Measurements from ENCODE around the gene RBMX.
"Not testable (repeated sequence)": the region's sequence is repeated elsewhere in the genome, so short reads cannot be mapped to it uniquely, and the experiment has no call there.

Gene RBMX

GRCh38 chrX:136874114-136874513 is 6.4 kb downstream of the RBMX start:
- not testable (repeated sequence) for DNase-seq

GRCh38 chrX:136873210-136873609 is 7.3 kb downstream of the RBMX start:
- DNase-seq: not testable (repeated sequence)

GRCh38 chrX:136872091-136872700 is 8.3 kb downstream of the RBMX start:
- no peak for DNase-seq

- no peak for DNase-seq
These were observed 10.5 kb downstream of the RBMX start for GRCh38 chrX:136870064-136870463.

- DNase-seq: no peak
These were observed 12.1 kb downstream of the RBMX start for GRCh38 chrX:136868283-136869055.

GRCh38 chrX:136867518-136867917 is 13.0 kb downstream of the RBMX start:
- DNase-seq: no peak

GRCh38 chrX:136867096-136867491 is 13.4 kb downstream of the RBMX start:
- DNase-seq: no peak

GRCh38 chrX:136866337-136867095 is 14.0 kb downstream of the RBMX start:
- DNase-seq: no peak

- no peak for DNase-seq
These were observed 15.0 kb downstream of the RBMX start for GRCh38 chrX:136865270-136866158.

GRCh38 chrX:136863826-136864225 is 16.7 kb downstream of the RBMX start:
- DNase-seq: no peak

GRCh38 chrX:136862546-136862945 is 18.0 kb downstream of the RBMX start:
- DNase-seq: no peak

- no peak for DNase-seq
These were observed 18.6 kb downstream of the RBMX start for GRCh38 chrX:136861877-136862276.

- no peak for DNase-seq
These were observed 22.3 kb downstream of the RBMX start for GRCh38 chrX:136858007-136858756.

- DNase-seq: no peak
These were observed 24.0 kb downstream of the RBMX start for GRCh38 chrX:136856551-136856950.

- DNase-seq: no peak
These were observed 24.5 kb downstream of the RBMX start for GRCh38 chrX:136856050-136856449.

GRCh38 chrX:136851526-136851925 is 29.0 kb downstream of the RBMX start:
- DNase-seq: no peak

- DNase-seq: no peak
These were observed 29.9 kb downstream of the RBMX start for GRCh38 chrX:136850441-136851175.

GRCh38 chrX:136849395-136849794 is 31.1 kb downstream of the RBMX start:
- DNase-seq: no peak

GRCh38 chrX:136847874-136848273 is 32.7 kb downstream of the RBMX start:
- DNase-seq: no peak

- no peak for DNase-seq
These were observed 41.3 kb downstream of the RBMX start for GRCh38 chrX:136839196-136839595.

GRCh38 chrX:136835761-136836160 is 44.8 kb downstream of the RBMX start:
- DNase-seq: no peak
